ENCODE measurements around the gene TNFRSF1B.
A peak's percentile ranks its signal among the peaks of the same experiment; 100 is the strongest.

The TNFRSF1B gene

DNA sequence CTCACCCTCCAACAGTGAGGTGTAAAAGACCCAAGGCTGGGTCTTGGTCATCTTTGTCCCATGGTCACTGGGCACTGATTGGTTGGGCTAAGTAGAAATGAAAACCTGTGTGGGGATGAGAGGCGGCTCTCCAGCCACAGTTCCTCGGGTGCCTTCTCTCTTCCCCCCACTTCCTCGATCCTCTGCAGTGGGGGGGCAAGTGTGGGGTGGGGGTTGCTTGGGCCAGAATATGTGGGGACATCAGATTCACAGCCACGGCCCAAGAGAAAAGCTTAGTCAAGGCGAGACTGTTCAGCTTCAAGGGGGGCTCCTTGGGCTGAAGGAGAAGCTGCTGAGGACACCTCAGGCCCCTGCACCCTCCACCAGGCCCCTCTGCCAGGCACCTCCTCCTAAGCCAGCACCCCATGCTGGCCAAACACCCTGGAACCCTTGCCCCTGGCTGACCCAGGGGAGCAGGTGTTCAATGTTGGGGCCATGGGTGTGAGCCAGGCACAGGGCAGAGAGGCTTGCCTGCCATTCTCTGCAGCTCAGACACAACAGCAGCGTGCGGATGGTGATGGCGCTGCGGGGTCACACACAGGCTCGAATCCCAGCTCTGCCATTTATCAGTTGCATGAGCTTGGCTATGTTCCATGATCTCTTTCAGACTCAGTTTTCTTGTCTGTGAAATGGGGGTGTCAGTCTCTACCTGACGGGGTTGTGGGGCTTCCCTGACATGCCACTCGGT is 21.0 kb upstream of the TNFRSF1B start:
- H3K27ac ChIP-seq, result no peak overlapping the region
- TF ChIP-seq, protein P1, sequence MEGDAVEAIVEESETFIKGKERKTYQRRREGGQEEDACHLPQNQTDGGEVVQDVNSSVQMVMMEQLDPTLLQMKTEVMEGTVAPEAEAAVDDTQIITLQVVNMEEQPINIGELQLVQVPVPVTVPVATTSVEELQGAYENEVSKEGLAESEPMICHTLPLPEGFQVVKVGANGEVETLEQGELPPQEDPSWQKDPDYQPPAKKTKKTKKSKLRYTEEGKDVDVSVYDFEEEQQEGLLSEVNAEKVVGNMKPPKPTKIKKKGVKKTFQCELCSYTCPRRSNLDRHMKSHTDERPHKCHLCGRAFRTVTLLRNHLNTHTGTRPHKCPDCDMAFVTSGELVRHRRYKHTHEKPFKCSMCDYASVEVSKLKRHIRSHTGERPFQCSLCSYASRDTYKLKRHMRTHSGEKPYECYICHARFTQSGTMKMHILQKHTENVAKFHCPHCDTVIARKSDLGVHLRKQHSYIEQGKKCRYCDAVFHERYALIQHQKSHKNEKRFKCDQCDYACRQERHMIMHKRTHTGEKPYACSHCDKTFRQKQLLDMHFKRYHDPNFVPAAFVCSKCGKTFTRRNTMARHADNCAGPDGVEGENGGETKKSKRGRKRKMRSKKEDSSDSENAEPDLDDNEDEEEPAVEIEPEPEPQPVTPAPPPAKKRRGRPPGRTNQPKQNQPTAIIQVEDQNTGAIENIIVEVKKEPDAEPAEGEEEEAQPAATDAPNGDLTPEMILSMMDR (conservative IDR thresholded peaks at IDR 0.05; ENCODE audit: low read depth), result no peak
- ChIA-PET POLR2A (ENCODE audit: low non-redundant PET) (no interaction called here), CTCF (interaction anchor here (0.5 to 0.7 kb wide), 3 partner anchors 23 to 405 kb away, joined by 3 to 4 read pairs (median 4); no protein-coding TSS in a partner anchor)
- DNase-seq (ENCODE audit: low spot score), result no peak

DNA sequence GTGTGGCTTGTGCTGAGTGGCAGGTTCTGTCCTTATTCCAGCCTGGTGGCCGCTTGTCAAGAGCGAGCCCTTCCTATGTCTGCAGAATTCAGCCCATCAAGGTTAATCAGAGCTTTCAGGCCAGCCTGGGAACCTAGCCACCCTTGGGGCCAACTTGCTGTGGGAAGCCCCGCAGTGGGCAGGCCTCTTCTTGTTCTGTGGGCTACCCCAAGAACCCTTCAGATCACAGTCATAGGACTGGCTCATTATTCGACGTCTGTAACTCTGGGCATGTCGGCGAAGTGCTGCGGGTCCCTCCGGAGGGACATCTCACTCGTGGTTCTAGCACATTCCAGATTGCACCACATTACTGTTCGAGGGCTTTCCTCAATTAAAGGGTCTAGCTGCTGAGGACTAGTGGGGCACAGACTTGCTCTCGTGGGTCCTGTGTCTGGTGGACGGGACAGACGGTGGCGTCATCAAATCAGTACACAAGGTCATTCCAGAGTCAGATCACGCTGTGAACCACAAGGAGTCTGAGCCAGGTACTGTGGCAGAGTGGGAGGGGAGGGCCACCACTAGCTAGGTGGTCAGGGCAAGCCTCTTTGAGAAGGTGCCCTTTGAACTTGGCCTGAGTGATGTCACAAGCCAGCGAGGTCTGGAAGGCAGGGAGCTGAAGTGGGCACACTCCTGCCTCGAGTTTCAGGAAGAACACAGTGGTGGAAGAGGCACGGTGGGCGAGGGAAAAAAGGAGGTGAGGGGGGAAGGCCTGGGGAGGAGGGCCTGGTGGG is 20.3 kb upstream of the TNFRSF1B start:
- ChIA-PET CTCF (interaction anchor here (0.5 to 0.6 kb wide), 2 partner anchors 23 to 86 kb away, joined by 3 to 4 read pairs; no protein-coding TSS in a partner anchor), POLR2A (ENCODE audit: low non-redundant PET) (no interaction called here)
- TF ChIP-seq, protein P1 (conservative IDR thresholded peaks at IDR 0.05; ENCODE audit: low read depth), result no peak
- no peak for DNase-seq (ENCODE audit: low spot score)
- no peak overlapping the region for H3K27ac ChIP-seq

DNA sequence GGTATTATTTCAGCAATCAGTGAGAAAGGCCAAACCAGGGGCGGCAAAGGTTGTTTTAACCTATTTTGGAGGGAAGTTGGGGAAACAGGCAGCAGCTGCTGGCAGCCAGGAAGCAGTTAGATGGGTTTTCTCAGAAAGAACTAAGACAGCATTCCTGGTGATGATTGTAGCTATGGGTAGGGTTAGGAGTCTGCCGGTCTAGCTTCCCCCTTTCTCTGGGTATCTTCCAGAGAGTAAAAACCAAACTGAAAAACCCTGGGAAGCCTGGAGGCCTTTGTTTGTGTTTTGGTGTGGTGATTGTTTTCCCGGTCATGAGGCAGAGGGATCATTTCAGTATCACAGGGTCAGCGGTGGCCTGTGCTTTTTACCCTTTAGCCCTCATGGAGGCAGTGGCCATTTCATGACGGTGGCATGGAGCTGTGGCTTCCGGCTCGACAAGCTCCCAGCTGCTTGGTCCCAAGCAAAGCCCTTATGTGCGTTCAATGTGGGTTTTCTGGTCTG is 19.5 kb upstream of the TNFRSF1B start:
- DNase-seq (ENCODE audit: low spot score), result no peak
- POLR2A ChIA-PET (ENCODE audit: low non-redundant PET), result no interaction called here
- TF ChIP-seq, protein P1 (conservative IDR thresholded peaks at IDR 0.05; ENCODE audit: low read depth), result no peak
- H3K27ac ChIP-seq, result no peak overlapping the region
- CTCF ChIA-PET, result interaction anchor here (0.5 kb wide), 1 partner anchor 85 kb away, joined by 3 read pairs; no protein-coding TSS in a partner anchor

DNA sequence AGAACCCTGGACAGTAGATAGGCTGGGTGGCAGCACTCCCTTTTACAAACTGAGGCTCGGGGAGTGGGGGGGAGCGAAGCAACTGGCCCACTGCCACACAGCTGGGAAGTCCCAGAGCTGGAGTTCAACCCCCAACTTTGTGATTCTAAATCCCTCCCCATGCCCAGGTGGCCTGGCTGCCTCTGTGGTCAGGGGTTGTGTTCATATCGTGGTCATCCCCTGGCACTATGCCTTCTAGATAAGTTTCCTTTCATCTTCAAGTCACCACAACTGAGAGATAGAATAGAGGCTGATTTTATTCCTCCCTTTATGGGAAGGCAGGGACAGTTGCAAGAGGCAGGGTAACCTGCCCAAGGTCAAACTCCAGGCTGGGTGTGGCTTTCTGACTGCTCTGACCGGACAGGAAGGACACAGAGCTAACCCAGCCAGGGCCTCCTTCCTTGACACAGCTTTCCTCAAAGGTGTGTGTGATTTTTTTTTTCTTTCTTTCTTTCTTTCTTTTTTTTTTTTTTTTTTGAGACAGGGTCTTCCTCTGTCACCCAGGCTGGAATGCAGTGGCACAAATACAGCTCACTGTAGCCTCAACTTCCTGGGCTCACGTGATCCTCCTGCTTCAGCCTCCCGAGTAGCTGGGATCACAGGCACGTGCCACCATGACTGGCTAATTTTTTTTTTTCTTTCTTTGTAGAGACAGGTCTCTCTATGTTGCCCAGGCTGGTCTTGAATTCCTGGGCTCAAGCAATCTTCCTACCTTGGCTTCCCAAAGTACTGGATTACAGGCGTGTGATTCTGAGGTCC is 18.4 kb upstream of the TNFRSF1B start:
- CTCF ChIA-PET, result interaction anchor here (0.6 kb wide), 1 partner anchor 9 kb away, joined by 4 read pairs; no protein-coding TSS in a partner anchor
- TF ChIP-seq, protein P1 (conservative IDR thresholded peaks at IDR 0.05; ENCODE audit: low read depth), result no peak
- POLR2A ChIA-PET (ENCODE audit: low non-redundant PET), result no interaction called here
- no peak for DNase-seq (ENCODE audit: low spot score)
- H3K27ac ChIP-seq, result peak overlapping the region; percentile 14; the same call in 1 of the 2 replicates

DNA sequence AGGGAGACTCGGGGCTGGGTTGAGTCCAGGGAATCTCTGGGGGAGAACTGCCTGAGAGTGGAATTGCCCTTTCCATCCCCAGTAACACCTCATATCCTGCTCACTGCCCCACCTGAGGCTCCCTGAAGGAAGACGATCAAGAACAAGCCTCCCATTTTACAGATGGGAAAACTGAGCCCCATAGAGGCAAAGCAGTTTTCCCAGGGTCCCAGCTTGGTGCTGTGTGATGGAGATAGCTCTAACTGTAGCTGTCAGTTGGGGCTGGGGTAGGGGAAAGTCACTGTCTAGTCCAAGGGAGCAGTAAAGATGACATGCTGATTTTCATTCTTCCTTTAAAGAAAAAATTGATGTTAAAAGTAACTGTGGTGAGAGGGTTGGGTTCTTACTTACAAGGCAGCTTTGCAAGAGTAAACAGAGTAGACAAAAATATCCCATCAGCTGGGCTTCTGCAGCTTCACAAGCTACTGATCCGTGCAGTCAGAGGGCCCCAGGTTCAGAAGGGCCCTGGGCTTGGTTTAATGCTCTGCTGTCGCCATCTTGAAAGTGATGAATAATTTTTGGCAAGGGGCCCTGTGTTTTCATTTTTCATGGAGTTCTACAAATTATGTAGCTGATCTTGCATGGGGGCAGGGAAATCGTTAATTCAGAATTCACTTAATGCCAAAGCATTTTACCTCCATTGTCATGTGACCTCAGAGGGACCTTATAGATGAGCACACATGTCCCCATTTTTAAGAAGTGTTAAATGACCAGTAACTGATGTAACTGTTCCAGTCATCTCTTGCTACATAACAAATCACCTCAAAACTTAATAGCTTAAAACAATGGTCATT is 17.6 kb upstream of the TNFRSF1B start:
- TF ChIP-seq, protein P1 (conservative IDR thresholded peaks at IDR 0.05; ENCODE audit: low read depth), result no peak
- DNase-seq (ENCODE audit: low spot score), result no peak
- no peak overlapping the region for H3K27ac ChIP-seq
- CTCF ChIA-PET, result no interaction called here
- POLR2A ChIA-PET (ENCODE audit: low non-redundant PET), result no interaction called here
